Skin epidermis (tissue), 12 donors: ENCODE measurements around the gene GCNA.
A peak's percentile ranks its signal among the peaks of the same experiment; 100 is the strongest.

Experiments used
- H3K27ac ChIP-seq, 21 experiments: fragments of 200-600 bp; sonication (generic) in 11 of 21; one replicate each; pipeline ENCODE4 v1.5.0; 2020; ENCODE audit warnings: mild to moderate bottlenecking in 3 of 21, inconsistent platforms in 2 of 21, moderate library complexity in 2 of 21
- H3K4me3 ChIP-seq, 7 experiments: fragments of 200-600 bp; sonication (generic) in 2 of 7; one replicate each; pipeline ENCODE4 v1.5.0; 2020; ENCODE audit warnings: inconsistent platforms in 2 of 7, mild to moderate bottlenecking in 2 of 7, moderate library complexity in 1 of 7

Gene GCNA, protein sequence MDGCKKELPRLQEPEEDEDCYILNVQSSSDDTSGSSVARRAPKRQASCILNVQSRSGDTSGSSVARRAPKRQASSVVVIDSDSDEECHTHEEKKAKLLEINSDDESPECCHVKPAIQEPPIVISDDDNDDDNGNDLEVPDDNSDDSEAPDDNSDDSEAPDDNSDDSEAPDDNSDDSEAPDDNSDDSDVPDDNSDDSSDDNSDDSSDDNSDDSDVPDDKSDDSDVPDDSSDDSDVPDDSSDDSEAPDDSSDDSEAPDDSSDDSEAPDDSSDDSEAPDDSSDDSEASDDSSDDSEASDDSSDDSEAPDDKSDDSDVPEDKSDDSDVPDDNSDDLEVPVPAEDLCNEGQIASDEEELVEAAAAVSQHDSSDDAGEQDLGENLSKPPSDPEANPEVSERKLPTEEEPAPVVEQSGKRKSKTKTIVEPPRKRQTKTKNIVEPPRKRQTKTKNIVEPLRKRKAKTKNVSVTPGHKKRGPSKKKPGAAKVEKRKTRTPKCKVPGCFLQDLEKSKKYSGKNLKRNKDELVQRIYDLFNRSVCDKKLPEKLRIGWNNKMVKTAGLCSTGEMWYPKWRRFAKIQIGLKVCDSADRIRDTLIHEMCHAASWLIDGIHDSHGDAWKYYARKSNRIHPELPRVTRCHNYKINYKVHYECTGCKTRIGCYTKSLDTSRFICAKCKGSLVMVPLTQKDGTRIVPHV

GRCh38 chrX:71578253-71579135, at the start of gene GCNA:
Gene GCNA (plus strand): TSS chrX:71578437. CDS start chrX:71580822, 2,385 bp downstream.
- Histone ChIP-seq H3K27ac (no peak within 1 kb of the TSS), H3K4me3 (no peak within 1 kb of the TSS)

DNA sequence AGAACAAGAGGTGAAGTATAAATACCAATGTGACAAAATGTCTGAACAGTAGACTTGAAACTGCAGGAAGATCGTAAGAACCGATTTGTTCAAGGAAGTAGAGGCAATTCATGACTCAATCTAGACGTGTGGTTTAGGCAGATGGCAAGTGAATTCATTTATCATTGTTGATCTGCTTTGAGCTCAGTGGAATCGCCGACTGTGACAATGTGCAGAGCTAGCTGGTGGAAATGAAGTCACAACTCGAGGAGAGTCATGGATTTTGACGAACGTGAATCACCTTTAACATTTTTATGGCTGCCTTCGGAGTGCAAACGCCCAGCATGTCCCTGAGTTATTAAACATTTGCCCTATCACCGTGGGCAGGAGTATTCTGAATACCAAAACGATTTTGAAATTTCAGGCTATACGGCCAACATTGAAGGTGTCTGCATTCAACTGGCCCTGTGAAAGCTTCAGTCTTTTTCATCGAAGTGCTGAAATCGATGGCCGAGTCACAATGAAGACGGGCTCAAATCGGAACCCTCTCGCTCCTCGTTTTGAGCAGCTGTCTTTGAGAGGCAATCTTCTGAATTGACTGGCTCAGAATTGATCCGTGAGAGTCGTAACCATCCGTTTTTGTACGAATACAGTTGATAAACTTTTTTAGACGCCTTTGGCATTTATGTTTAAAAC, 46.0 kb upstream of the GCNA start:
- Histone ChIP-seq H3K4me3 (peak overlapping the region; percentile 45 to 69 (median 57)), H3K27ac (peak overlapping the region; percentile 13 to 94 (median 88))

DNA sequence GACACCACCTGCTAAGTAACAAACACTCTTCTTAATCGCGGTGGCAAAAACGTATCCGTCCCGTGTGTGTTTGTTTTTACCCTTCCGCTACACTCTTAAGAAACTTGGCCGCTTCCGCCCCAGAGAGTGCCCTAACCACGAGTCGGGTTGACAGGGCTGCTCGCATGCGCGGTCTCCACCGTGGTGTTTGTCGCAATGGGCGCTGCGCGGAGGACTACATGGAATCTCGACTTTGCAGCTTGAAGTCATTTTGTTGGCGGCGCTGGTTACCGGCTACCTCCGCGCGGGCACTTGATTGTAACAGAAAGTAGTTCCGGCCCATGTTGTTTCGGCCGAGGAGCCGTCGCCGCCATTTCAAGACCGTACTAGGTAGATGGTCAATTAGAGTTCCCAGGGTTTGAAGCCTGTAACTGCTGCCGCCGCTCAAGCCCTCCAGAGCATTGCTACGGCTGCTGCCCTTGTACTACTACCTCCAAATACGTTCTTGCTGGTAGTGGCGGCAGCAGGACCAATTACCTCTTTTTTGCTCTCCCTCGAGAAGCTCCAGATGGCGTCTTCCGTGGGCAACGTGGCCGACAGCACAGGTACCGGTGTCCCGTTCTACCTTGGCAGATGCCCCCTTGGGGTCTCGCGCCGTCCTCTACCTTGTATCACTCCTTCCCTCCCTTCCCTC, 45.3 kb upstream of the GCNA start, which contains the start of gene OGT:
Gene OGT, plus strand, starts transcription at position 352 of the 673 bp plus-strand sequence. Its CDS starts 196 bp downstream, at position 548.
- H3K27ac ChIP-seq, result peak within 1 kb of the TSS; percentile 62 to 94 (median 90)

GRCh38 chrX:71533516-71533850, 44.8 kb upstream of the GCNA start:
- peak overlapping the region; percentile 62 to 94 (median 90) for H3K27ac ChIP-seq
- H3K4me3 ChIP-seq, result peak overlapping the region; percentile 45 to 69 (median 57)

More for the DNA sequence above, 45.3 kb upstream of the GCNA start, which contains the start of gene OGT:
- peak within 1 kb of the TSS; percentile 45 to 69 (median 57) for H3K4me3 ChIP-seq

- Histone ChIP-seq H3K27ac (peak overlapping the region; percentile 62 to 94 (median 90)), H3K4me3 (peak overlapping the region; percentile 45 to 69 (median 57))
Measured at GRCh38 chrX:71533851-71534561, 44.2 kb upstream of the GCNA start.

- Histone ChIP-seq H3K27ac (peak overlapping the region in 15 of 21 experiments; percentile 16 to 94 (median 91)), H3K4me3 (peak overlapping the region; percentile 45 to 69 (median 57))
Measured at GRCh38 chrX:71534773-71535544, 43.3 kb upstream of the GCNA start.

- Histone ChIP-seq H3K27ac (peak overlapping the region in 2 of 21 experiments; percentile 37 to 47), H3K4me3 (peak overlapping the region in 2 of 7 experiments; percentile 19 to 20)
Measured at GRCh38 chrX:71536285-71536684, 42.0 kb upstream of the GCNA start.

DNA sequence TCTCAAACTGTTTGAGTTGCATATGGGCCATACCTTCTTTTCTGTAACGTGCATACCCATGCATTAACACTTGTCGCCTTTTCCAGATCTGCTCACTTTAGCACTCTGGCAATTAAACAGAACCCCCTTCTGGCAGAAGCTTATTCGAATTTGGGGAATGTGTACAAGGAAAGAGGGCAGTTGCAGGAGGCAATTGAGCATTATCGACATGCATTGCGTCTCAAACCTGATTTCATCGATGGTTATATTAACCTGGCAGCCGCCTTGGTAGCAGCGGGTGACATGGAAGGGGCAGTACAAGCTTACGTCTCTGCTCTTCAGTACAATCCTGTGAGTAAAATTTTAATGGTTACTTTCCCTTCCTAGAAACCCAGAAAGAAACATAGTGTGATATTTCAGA, 40.5 kb upstream of the GCNA start:
- Histone ChIP-seq H3K27ac (no peak overlapping the region), H3K4me3 (no peak overlapping the region)

DNA sequence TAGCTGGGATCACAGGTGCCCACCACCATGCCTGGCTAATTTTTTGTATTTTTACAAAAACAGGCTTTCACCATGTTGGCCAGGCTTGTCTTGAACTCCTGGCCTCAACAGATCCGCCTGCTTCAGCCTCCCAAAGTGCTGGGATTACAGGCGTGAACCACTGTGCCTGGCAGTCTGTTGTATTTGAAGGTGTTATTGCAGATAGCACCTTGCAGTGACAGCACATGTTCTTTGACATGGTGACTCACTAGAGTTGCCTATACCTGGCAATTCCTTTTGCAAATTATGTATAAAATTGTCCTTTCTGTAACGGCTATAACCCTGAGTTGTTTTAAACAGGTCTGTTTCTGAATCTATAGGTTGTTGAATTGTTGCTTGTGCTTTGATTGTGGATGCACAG, 37.4 kb upstream of the GCNA start:
- Histone ChIP-seq H3K27ac (no peak overlapping the region), H3K4me3 (no peak overlapping the region)

GRCh38 chrX:71541210-71542022, 36.8 kb upstream of the GCNA start:
- H3K27ac ChIP-seq, result peak overlapping the region in 2 of 21 experiments; percentile 12 to 44
- H3K4me3 ChIP-seq, result no peak overlapping the region

DNA sequence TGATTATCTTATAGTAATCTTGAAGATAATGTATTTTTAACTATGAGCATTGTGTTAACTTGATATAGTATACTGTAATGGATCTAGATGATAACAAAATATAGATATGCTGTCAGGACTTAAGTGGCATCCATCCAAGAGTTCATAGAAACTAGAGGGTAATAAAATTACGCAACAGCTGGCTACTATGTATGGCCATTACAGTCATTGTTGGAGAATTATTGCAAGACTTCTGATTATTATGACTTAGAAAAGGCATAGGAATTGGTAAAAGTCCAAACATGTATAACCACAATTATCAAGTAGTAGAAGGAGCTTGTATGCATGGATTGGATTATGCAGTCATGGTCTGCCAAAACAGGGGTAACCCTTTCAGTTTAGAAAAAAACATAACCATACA, 35.8 kb upstream of the GCNA start:
- Histone ChIP-seq H3K27ac (peak overlapping the region in 1 of 21 experiments; percentile 1), H3K4me3 (no peak overlapping the region)

DNA sequence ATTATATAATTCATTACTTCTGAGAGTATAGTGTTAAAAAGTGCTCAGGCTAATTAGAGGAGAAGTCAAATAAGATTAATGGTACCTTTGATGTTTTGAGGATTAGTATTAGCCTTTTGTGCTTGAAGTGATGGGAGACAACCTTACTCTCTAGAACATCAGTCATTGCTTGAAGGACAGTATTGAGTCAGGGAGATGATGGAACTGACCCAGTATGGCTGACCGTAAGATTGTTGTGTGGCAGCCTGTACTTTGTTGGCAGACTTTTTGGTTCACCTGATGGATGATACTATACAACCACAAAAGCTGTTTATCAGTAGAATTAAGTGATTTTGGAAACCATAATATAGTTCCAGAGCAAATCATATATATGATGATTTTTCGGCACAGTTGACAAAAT, 35.4 kb upstream of the GCNA start:
- no peak overlapping the region for H3K4me3 ChIP-seq
- peak overlapping the region in 2 of 21 experiments; percentile 1 to 40 for H3K27ac ChIP-seq

DNA sequence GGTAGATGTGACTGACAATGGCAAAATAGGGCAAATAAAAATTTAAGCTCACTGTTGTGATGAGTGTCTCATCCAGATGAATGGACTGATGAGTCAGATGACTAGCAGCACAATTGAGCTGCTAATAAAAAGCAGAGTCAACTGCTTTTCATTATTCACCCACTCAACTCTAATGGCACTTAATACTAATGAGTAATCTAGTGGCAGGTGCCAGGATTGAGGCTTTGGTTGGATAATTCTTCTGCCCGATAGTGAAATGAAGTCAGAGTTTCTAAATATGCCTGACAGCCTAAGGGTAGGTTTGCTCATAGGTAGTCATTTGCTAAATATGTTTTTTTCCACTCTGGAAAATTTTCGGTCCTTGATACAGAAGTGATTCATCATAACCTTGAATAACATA, 34.9 kb upstream of the GCNA start:
- no peak overlapping the region for H3K27ac ChIP-seq

DNA sequence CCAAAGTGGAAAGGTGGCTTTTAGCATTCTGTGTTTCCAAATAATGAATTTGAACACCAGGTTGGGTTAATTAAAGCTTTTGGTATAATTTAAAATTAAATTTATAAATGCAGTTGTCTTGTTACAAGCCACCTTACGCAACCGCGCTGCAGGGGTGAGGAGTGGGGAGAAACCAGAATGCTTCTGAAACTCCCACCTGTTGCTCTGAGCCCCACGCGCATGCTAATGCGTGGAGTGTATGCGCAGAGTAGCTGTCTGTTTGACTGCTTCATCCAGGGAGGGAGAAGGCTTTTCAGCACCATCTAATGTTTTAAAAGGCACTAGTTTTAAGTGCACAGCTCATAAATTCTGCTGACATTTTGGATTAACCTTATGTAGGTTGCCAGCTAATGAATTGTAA, 32.9 kb upstream of the GCNA start:
- no peak overlapping the region for H3K27ac ChIP-seq

More for the DNA sequence above, 34.9 kb upstream of the GCNA start:
- no peak overlapping the region for H3K4me3 ChIP-seq

DNA sequence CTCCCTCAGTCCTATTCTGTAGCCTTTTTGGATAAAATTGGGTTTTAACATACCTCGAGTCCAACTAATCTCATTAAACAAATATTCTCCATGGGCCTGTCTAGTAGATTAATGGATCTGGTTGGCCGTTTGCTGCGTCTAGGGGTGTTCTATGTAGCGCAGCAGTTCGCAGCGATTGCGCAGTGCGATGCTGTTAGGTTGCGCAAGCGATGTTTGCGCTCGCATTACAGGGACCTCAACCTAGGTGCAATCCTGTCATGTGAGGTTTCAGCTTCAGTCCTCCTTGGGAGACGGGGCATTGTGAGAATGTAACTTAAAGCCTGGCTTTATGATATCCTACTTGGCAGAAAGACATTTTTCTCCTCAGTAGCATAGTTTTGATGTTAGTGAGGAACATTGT, 31.4 kb upstream of the GCNA start:
- no peak overlapping the region for H3K27ac ChIP-seq

More for the DNA sequence above, 32.9 kb upstream of the GCNA start:
- H3K4me3 ChIP-seq, result no peak overlapping the region

DNA sequence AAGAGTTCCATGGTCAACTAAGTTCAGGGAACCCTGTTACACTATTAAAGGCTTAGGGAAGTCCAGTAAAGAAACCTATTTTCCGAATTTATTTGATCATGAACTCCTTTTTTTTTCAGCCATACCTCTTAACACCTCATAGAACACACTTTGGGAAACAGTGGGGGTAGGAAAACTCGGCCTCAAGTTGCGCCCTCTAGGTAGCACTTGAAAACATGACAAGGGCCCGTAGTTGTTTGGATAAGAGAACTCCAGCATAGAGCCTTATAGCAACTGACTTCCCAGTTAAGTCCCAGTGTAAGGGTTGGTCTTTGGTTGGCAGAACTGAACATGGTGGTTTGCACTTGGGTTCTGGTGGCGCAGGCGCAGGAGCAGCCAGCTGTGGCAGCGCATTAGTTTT, 30.9 kb upstream of the GCNA start:
- Histone ChIP-seq H3K27ac (no peak overlapping the region), H3K4me3 (no peak overlapping the region)

More for the DNA sequence above, 31.4 kb upstream of the GCNA start:
- H3K4me3 ChIP-seq, result no peak overlapping the region
